ENCODE data around the gene RGS1.

Gene RGS1

GRCh38 chr1:192554904-192555303 is 20.7 kb upstream of the RGS1 start:
- no peak for DNase-seq

DNA sequence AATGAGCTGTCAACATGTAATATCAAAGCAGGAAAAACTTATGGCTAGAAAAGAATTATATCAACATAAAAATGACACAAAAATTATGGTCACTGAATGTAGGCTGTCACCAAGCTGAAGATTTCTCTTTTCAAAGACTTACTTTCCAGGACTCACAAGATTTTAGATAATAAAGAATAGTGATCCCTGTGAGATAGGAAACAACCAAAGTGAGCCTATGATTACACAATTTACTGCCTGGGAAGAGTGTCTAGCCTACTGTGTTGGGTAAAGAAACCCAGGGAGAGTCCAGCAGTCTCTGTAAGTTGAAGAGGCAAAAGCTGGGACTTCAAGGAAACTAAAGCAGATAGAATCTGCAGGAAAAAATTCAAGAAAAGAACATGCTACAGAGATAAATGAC is 20.2 kb upstream of the RGS1 start:
- DNase-seq, result no peak

DNA sequence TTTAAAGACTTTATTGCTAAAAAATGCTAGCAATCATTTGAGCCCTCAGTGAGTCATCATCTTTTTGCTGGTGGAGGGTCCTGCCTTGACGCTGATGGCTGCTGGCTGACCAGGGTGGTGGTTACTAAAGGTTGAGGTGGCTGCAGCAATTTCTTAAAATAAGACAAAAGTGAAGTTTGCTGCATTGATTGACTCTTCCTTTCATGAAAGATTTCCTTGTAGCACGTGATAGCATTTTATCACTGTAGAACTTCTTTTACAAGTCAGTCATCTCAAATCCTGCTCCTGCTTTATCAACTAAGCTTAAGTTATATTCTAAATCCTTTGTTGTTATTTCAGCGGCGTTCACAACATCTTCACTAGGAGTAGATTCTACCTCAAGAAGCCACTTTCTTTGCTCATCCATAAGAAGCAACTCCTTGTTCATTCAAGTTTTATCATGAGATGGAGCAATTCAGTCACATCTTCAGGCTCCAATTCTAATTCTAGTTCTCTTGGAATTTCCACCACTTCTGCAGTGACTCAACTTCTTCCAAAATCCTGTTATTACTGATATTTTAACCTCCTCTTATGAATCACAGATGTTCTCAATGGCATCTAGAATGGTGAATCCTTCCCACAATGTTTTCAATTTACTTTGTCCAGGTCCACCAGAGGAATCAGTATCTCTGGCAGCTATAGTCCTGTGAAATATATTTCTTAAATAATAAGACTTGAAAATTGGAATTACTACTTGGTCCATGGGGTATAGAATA is 17.6 kb upstream of the RGS1 start:
- DNase-seq, result no peak

GRCh38 chr1:192559115-192560006 is 16.2 kb upstream of the RGS1 start:
- DNase-seq, result no peak

GRCh38 chr1:192561301-192561700 is 14.3 kb upstream of the RGS1 start:
- no peak for DNase-seq

GRCh38 chr1:192563129-192563528 is 12.4 kb upstream of the RGS1 start:
- no peak for DNase-seq

- no peak for DNase-seq
These were observed 11.5 kb upstream of the RGS1 start for GRCh38 chr1:192564099-192564498.

DNA sequence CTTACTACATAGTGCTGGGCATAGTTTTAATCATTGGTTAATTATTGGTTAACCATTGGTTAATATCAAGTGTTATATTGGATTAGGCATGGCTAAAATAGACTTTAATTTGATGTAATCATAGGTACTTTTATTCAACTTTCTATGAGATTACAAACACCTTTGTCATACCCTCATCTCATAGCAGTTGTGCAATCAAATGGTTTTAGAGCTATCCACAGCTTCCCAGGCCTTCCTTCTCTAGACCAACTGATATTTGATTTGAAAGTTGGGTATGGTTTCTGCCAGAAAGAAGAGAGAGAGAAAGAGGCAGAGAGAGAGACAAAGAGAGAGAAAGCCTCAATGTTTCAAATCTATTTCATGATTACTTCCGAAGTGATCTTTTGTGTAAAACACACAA is 9.6 kb upstream of the RGS1 start:
- no peak for DNase-seq

- no peak for DNase-seq
These were observed 8.9 kb upstream of the RGS1 start for GRCh38 chr1:192566657-192567056.

- no peak for DNase-seq
These were observed 7.5 kb upstream of the RGS1 start for GRCh38 chr1:192568063-192568462.

DNA sequence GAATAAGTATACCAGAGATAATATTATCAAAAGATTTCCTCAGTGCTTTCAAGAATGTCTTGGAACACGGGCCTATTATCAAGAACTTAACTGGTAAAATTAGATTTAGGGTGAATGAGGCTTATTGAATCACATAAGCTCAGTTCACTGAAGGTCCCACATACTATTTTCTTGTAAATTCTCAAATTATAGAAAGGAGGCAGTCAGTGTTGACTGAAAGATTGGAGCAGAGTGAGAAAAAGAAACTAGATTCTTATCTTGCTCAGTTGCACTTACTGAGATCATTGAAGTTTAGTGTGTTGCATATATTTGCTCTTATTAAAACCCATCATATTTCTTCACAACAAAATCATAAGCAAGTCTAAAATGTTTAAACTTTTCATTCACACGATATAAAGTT is 3.9 kb upstream of the RGS1 start:
- no peak for DNase-seq

DNA sequence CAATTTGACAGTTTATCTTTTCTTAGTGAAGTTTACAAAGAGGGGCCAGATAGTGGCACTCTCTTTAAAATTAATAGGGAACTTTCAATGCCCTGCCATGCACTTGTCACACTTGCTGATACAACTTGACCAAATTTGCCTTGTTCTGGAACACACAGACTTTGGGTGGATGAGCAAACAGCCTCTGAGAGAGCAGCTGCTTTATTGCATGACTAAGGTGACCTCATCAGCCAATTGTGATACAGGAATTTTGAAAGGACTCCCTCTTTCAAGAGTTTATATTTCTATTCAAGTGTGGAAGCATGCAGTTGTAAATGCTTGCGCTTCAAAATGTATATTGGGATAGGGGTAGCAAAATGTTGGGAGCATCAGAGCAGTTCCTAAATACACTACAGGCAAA is 2.1 kb upstream of the RGS1 start:
- no peak for DNase-seq

GRCh38 chr1:192574073-192574472 is 1.5 kb upstream of the RGS1 start:
- DNase-seq, result no peak

- no peak for DNase-seq
These were observed 894 bp downstream of the RGS1 start for GRCh38 chr1:192576190-192577144.

GRCh38 chr1:192577145-192578140 is 1.9 kb downstream of the RGS1 start:
- no peak for DNase-seq

GRCh38 chr1:192578144-192578909 is 2.8 kb downstream of the RGS1 start:
- DNase-seq, result no peak

DNA sequence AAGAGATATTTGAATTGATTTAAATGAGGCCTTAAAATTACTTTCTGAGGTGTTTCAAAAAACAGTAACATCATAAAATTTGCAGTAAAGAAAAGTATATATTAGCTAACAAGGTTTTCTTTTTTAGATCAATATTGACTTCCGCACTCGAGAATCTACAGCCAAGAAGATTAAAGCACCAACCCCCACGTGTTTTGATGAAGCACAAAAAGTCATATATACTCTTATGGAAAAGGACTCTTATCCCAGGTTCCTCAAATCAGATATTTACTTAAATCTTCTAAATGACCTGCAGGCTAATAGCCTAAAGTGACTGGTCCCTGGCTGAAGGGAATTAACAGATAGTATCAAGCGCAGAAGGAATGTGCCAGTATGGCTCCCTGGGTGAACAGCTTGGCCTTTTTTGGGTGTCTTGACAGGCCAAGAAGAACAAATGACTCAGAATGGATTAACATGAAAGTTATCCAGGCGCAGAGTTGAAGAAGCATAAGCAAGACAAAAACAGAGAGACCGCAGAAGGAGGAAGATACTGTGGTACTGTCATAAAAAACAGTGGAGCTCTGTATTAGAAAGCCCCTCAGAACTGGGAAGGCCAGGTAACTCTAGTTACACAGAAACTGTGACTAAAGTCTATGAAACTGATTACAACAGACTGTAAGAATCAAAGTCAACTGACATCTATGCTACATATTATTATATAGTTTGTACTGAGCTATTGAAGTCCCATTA is 3.6 kb downstream of the RGS1 start:
- no peak for DNase-seq

GRCh38 chr1:192580351-192580962 is 4.9 kb downstream of the RGS1 start:
- DNase-seq, result no peak

GRCh38 chr1:192581131-192581927 is 5.8 kb downstream of the RGS1 start:
- DNase-seq, result no peak

Data from NCI-H2029 (cell line).